ENCODE results near the gene EMC9.

The EMC9 gene

GRCh38 chr14:24092505-24093206, 48.7 kb downstream of the EMC9 start:
- WGBS (ENCODE audit: insufficient coverage): 81% methylated on average over 3 of the region's 4 CpGs
- DNase-seq: no peak
- peaks cover 0 to 5% (median 0%) of the 10 kb centered on the region in 4 experiments for H3K36me3 ChIP-seq (ENCODE audit: control insufficient read depth in 4 of 4, insufficient read depth in 4 of 4, low read length in 3 of 4)
- POLR2A ChIA-PET: interaction anchor here (0.7 to 1.2 kb wide), 4 partner anchors 16 to 68 kb away, joined by 3 to 6 read pairs (median 3); partner anchors contain the start of genes DCAF11, IRF9 and NRL
- H3K4me3 ChIP-seq (ENCODE audit: control insufficient read depth in 1 of 7, extremely low read depth in 1 of 7, insufficient read depth in 4 of 7, low read depth in 2 of 7, low read length in 6 of 7): no peak overlapping the region
- CTCF ChIA-PET: interaction anchor here (0.8 to 8.7 kb wide), 15 partner anchors 8 to 215 kb away, joined by 3 to 178 read pairs (median 6); partner anchors contain the start of genes CARMIL3, CIDEB, CPNE6 and DCAF11
- H3K27ac ChIP-seq (ENCODE audit: insufficient read depth in 1 of 2, low read depth in 1 of 2, low read length in 2 of 2, poor library complexity in 1 of 2, severe bottlenecking in 2 of 2): no peak overlapping the region
- no peaks in the 10 kb centered on the region for H3K27me3 ChIP-seq (replicated peaks in 2 of 5; ENCODE audit: control insufficient read depth in 4 of 5, insufficient read depth in 5 of 5, low read length in 4 of 5)
- H3K4me1 ChIP-seq (ENCODE audit: control extremely low read depth in 1 of 4, control insufficient read depth in 4 of 4, insufficient read depth in 4 of 4, low read length in 3 of 4): peaks cover 0 to 37% (median 29%) of the 10 kb centered on the region in 4 experiments
- H3K9me3 ChIP-seq (ENCODE audit: control extremely low read depth in 1 of 5, control insufficient read depth in 4 of 5, insufficient read depth in 2 of 5, low read depth in 1 of 5, low read length in 4 of 5): no peaks in the 10 kb centered on the region

- DNase-seq: no peak
- POLR2A ChIA-PET: interaction anchor here (0.9 kb wide), 1 partner anchor 22 kb away, joined by 3 read pairs; the partner anchor contains the start of genes DCAF11 and NRL
- Histone ChIP-seq H3K36me3 (ENCODE audit: control insufficient read depth in 4 of 4, insufficient read depth in 4 of 4, low read length in 3 of 4) (peaks cover 0 to 4% (median 0%) of the 10 kb centered on the region in 4 experiments), H3K9me3 (ENCODE audit: control extremely low read depth in 1 of 5, control insufficient read depth in 4 of 5, insufficient read depth in 2 of 5, low read depth in 1 of 5, low read length in 4 of 5) (no peaks in the 10 kb centered on the region), H3K27me3 (replicated peaks in 2 of 5; ENCODE audit: control insufficient read depth in 4 of 5, insufficient read depth in 5 of 5, low read length in 4 of 5) (no peaks in the 10 kb centered on the region), H3K4me1 (ENCODE audit: control extremely low read depth in 1 of 4, control insufficient read depth in 4 of 4, insufficient read depth in 4 of 4, low read length in 3 of 4) (peaks cover 0 to 37% (median 29%) of the 10 kb centered on the region in 4 experiments), H3K4me3 (ENCODE audit: control insufficient read depth in 1 of 7, extremely low read depth in 1 of 7, insufficient read depth in 4 of 7, low read depth in 2 of 7, low read length in 6 of 7) (no peak overlapping the region), H3K27ac (ENCODE audit: insufficient read depth in 1 of 2, low read depth in 1 of 2, low read length in 2 of 2, poor library complexity in 1 of 2, severe bottlenecking in 2 of 2) (no peak overlapping the region)
- CTCF ChIA-PET: interaction anchor here (1.0 to 8.7 kb wide), 11 partner anchors 10 to 215 kb away, joined by 3 to 178 read pairs (median 6); partner anchors contain the start of genes CARMIL3, CIDEB, CPNE6 and PSME1
Measured at GRCh38 chr14:24092110-24092504, 49.3 kb downstream of the EMC9 start.

- H3K9me3 ChIP-seq (ENCODE audit: control extremely low read depth in 1 of 5, control insufficient read depth in 4 of 5, insufficient read depth in 2 of 5, low read depth in 1 of 5, low read length in 4 of 5): no peaks in the 10 kb centered on the region
- H3K36me3 ChIP-seq (ENCODE audit: control insufficient read depth in 4 of 4, insufficient read depth in 4 of 4, low read length in 3 of 4): no peaks in the 10 kb centered on the region
- no peak for DNase-seq
- ChIA-PET CTCF (interaction anchor here (0.8 to 8.7 kb wide), 18 partner anchors 9 to 301 kb away, joined by 3 to 178 read pairs (median 7); partner anchors contain the start of genes CARMIL3, DCAF11 and NRL), POLR2A (interaction anchor here (0.7 to 1.1 kb wide), 2 partner anchors 29 to 210 kb away, joined by 3 read pairs; no protein-coding TSS in a partner anchor)
- 96% methylated on average over 4 of the region's 6 CpGs for WGBS (ENCODE audit: insufficient coverage)
- H3K4me3 ChIP-seq (ENCODE audit: control insufficient read depth in 1 of 7, extremely low read depth in 1 of 7, insufficient read depth in 4 of 7, low read depth in 2 of 7, low read length in 6 of 7): no peak overlapping the region
- H3K27ac ChIP-seq (ENCODE audit: insufficient read depth in 1 of 2, low read depth in 1 of 2, low read length in 2 of 2, poor library complexity in 1 of 2, severe bottlenecking in 2 of 2): no peak overlapping the region
- H3K4me1 ChIP-seq (ENCODE audit: control extremely low read depth in 1 of 4, control insufficient read depth in 4 of 4, insufficient read depth in 4 of 4, low read length in 3 of 4): peaks cover 0 to 25% (median 20%) of the 10 kb centered on the region in 4 experiments
- no peaks in the 10 kb centered on the region for H3K27me3 ChIP-seq (replicated peaks in 2 of 5; ENCODE audit: control insufficient read depth in 4 of 5, insufficient read depth in 5 of 5, low read length in 4 of 5)
Measured at GRCh38 chr14:24089890-24090289, 51.5 kb downstream of the EMC9 start.
